B cell (primary cell): ENCODE results near the gene SELENOF. TPM values are rescaled to one million over a fixed set of nuclear protein-coding genes. Genes with fewer than 3 reads are reported as not detected.

Experiments used
- ATAC-seq: fragments of 200-7000 bp; cut with Tn5 transposase; one replicate; pipeline ENCODE4 v1.10.0; 2021; ENCODE audit warnings: low read depth, mild to moderate bottlenecking, moderate number of reproducible peaks, moderate library complexity
- CTCF ChIA-PET: fragments of 350-600 bp; sonication (Branson Sonifier 250); formaldehyde crosslinking; loops from one replicate; lab custom pipeline; 2021; ENCODE audit warnings: antibody characterized with exemption, inconsistent platforms; lab: Charles Lee
- POLR2A ChIA-PET: fragments of 350-600 bp; sonication (Branson Sonifier 250); formaldehyde crosslinking; loops from one replicate; lab custom pipeline; 2021; ENCODE audit warnings: antibody characterized with exemption; lab: Charles Lee
- DNase-seq: peaks from one replicate; pipeline ENCODE4 v3.0.0; 2013
- H2AFZ ChIP-seq: 2 replicates; pipeline ENCODE4 v1.6.1; 2012; ENCODE audit warnings: mild to moderate bottlenecking, low read depth, low read length; ENCODE audit not compliant: insufficient read depth, poor library complexity, severe bottlenecking
- H3K27ac ChIP-seq, 2 donors: 1 replicate in 1 of 2; 2 replicates in 1 of 2; pipeline ENCODE4 v1.5.1; 2012 to 2013; ENCODE audit warnings: low read length in 2 of 2, mild to moderate bottlenecking in 2 of 2, moderate library complexity in 1 of 2
- H3K27me3 ChIP-seq, 4 experiments: fragments of 200-600 bp in 1 of 4; sonication (generic) in 1 of 4; replicated peaks in 1 of 4; 1 replicate in 2 of 4; 2 replicates in 2 of 4; pipeline versions ENCODE4 v1.6.1 to v1.7.0; 2013 to 2016; ENCODE audit warnings: low read length in 3 of 4, mild to moderate bottlenecking in 2 of 4, mixed read lengths in 1 of 4, moderate library complexity in 1 of 4; ENCODE audit not compliant: insufficient read depth in 4 of 4, control insufficient read depth in 3 of 4; ENCODE audit errors: control extremely low read depth in 1 of 4
- H3K36me3 ChIP-seq, 2 experiments: replicated peaks in 1 of 2; 1 replicate in 1 of 2; 2 replicates in 1 of 2; pipeline versions ENCODE4 v1.6.1 to v1.7.1; 2013; ENCODE audit warnings: low read length in 1 of 2; ENCODE audit not compliant: insufficient read depth in 2 of 2, control insufficient read depth in 1 of 2; ENCODE audit errors: control extremely low read depth in 1 of 2, extremely low read depth in 1 of 2
- H3K4me1 ChIP-seq, 2 donors: fragments of 200-600 bp in 1 of 2; sonication (generic) in 1 of 2; 1 replicate in 1 of 2; 2 replicates in 1 of 2; pipeline versions ENCODE4 v1.5.1 to v1.6.1; 2013 to 2017; ENCODE audit warnings: low read length in 2 of 2; ENCODE audit not compliant: control insufficient read depth in 2 of 2, insufficient read depth in 2 of 2
- H3K4me2 ChIP-seq: replicated peaks from 2 replicates; pipeline ENCODE3; 2012; ENCODE audit warnings: mild to moderate bottlenecking, low read depth, low read length; ENCODE audit not compliant: poor library complexity, severe bottlenecking
- H3K4me3 ChIP-seq, 5 experiments: fragments of 200-600 bp in 1 of 5; sonication (generic) in 1 of 5; 1 replicate in 3 of 5; 2 replicates in 2 of 5; pipeline versions ENCODE4 v1.5.1 to v1.7.0; 2011 to 2016; ENCODE audit warnings: low read length in 4 of 5, mild to moderate bottlenecking in 4 of 5, low read depth in 2 of 5, control low read depth in 1 of 5, moderate library complexity in 1 of 5; ENCODE audit not compliant: insufficient read depth in 1 of 5; ENCODE audit errors: control extremely low read depth in 1 of 5, extremely low read depth in 1 of 5
- H3K79me2 ChIP-seq: fragments of 200-600 bp; sonication (generic); one replicate; pipeline ENCODE4 v1.6.0; 2016; ENCODE audit warnings: low read length; ENCODE audit not compliant: control insufficient read depth, insufficient read depth
- H3K9ac ChIP-seq: fragments of 200-600 bp; sonication (generic); 2 replicates; pipeline ENCODE4 v1.6.1; 2017; ENCODE audit warnings: mild to moderate bottlenecking, low read length, moderate library complexity
- H3K9me3 ChIP-seq, 3 donors: one replicate each; pipeline versions ENCODE4 v1.6.1 to v1.7.1; 2013; ENCODE audit warnings: low read length in 2 of 3; ENCODE audit not compliant: control insufficient read depth in 2 of 3, insufficient read depth in 1 of 3; ENCODE audit errors: control extremely low read depth in 1 of 3
- H4K20me1 ChIP-seq: 2 replicates; pipeline ENCODE4 v1.6.0; 2012; ENCODE audit warnings: mild to moderate bottlenecking, low read length; ENCODE audit not compliant: insufficient read depth, control insufficient read depth, poor library complexity, severe bottlenecking
- H3K27ac Mint-ChIP-seq: one replicate; pipeline ENCODE4 v1.8.0; 2021; ENCODE audit warnings: mixed read lengths
- H3K27me3 Mint-ChIP-seq: one replicate; pipeline ENCODE4 v1.8.0; 2021; ENCODE audit warnings: mixed read lengths
- H3K4me1 Mint-ChIP-seq: one replicate; pipeline ENCODE4 v1.8.0; 2021; ENCODE audit warnings: mixed read lengths
- H3K4me3 Mint-ChIP-seq: one replicate; pipeline ENCODE4 v1.8.0; 2021; ENCODE audit warnings: mixed read lengths
- H3K9me3 Mint-ChIP-seq: one replicate; pipeline ENCODE4 v1.8.0; 2022; ENCODE audit warnings: mixed read lengths; ENCODE audit not compliant: insufficient read depth
- EZH2 ChIP-seq: IDR thresholded peaks from 2 replicates; pipeline ENCODE4 v1.6.1; 2012; ENCODE audit warnings: borderline replicate concordance, low read depth, mild to moderate bottlenecking, moderate library complexity, low read length; ENCODE audit not compliant: insufficient read depth, poor library complexity, severe bottlenecking
- WGBS: methylation state at CpG from one replicate; pipeline ENCODE4 v1.1.5; 2013; ENCODE audit warnings: missing lambda C conversion rate; ENCODE audit not compliant: insufficient coverage; 5-methylcytosine and 5-hydroxymethylcytosine counted together
- intact Hi-C: fragments of 100-400 bp; cut with micrococcal nuclease; formaldehyde crosslinking; loops from one replicate; pipeline ENCODE4 v1.10.0; 2022
- polyA plus RNA-seq: library from polyadenylated mRNA; depleted of rRNA; stranded (reverse); fragments of >200 nt; gene quantifications from 2 replicates; pipeline ENCODE4 v1.2.3, GENCODE V29; 2012
- total RNA-seq, 2 donors: library from RNA; stranded (reverse); fragments of 120-200 nt in 1 of 2; gene quantifications; 1 replicate in 1 of 2; 2 replicates in 1 of 2; pipeline versions ENCODE4 v1.2.3 to v1.2.4, GENCODE V29; 2013 to 2022
- TF ChIP-seq, protein P1 (sequence below): fragments of 200-600 bp; IDR thresholded peaks from one replicate; pipeline ENCODE4 v1.8.0; 2022; ENCODE audit warnings: antibody characterized with exemption, mild to moderate bottlenecking

The SELENOF gene
- total and polyA plus RNA-seq, 2 donors (not counting 1 experiment from before 2014, with no cell fraction given): 113 to 185 TPM

DNA sequence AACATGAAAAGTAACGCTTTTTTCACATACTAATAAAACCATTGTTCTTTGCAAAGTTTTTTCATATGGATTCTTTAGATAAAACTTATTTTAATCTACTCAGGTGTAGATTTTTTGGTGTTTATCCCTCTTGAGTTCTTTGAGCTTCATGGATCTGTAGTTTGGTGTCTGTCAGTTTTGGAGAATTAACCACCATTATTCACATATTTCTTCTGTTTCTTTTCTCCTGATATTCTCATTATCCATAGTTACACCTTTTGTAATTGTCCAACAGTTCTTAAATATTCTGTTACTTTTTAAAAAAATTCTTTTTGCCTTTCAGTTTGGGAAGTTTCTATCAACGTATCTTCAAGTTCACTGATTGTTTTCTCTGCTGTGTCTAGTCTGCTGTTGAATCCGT, 19.1 kb upstream of the SELENOF start:
- ChIA-PET POLR2A (no interaction called here), CTCF (no interaction called here)
- ATAC-seq (no peak), DNase-seq (no peak)
- no peak overlapping the region for H3K4me3 ChIP-seq
- Mint-ChIP-seq H3K4me1 (peaks cover 22% of the 10 kb centered on the region), H3K27ac (no peak overlapping the region), H3K9me3 (no peaks in the 10 kb centered on the region), H3K27me3 (no peaks in the 10 kb centered on the region), H3K4me3 (no peak overlapping the region)
- H4K20me1 ChIP-seq: no peaks in the 10 kb centered on the region
- no peaks in the 10 kb centered on the region for H3K27me3 ChIP-seq
- no peaks in the 10 kb centered on the region for H3K36me3 ChIP-seq
- intact Hi-C loops: no loop called here
- no peak overlapping the region for H2AFZ ChIP-seq
- H3K9ac ChIP-seq: no peak overlapping the region
- no peaks in the 10 kb centered on the region for H3K4me1 ChIP-seq
- TF ChIP-seq, protein P1, sequence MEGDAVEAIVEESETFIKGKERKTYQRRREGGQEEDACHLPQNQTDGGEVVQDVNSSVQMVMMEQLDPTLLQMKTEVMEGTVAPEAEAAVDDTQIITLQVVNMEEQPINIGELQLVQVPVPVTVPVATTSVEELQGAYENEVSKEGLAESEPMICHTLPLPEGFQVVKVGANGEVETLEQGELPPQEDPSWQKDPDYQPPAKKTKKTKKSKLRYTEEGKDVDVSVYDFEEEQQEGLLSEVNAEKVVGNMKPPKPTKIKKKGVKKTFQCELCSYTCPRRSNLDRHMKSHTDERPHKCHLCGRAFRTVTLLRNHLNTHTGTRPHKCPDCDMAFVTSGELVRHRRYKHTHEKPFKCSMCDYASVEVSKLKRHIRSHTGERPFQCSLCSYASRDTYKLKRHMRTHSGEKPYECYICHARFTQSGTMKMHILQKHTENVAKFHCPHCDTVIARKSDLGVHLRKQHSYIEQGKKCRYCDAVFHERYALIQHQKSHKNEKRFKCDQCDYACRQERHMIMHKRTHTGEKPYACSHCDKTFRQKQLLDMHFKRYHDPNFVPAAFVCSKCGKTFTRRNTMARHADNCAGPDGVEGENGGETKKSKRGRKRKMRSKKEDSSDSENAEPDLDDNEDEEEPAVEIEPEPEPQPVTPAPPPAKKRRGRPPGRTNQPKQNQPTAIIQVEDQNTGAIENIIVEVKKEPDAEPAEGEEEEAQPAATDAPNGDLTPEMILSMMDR: no peak
- TF ChIP-seq EZH2: no peak
- no peaks in the 10 kb centered on the region for H3K9me3 ChIP-seq
- H3K4me2 ChIP-seq: no peak overlapping the region
- no peak overlapping the region for H3K27ac ChIP-seq
- H3K79me2 ChIP-seq: peaks cover 75% of the 10 kb centered on the region
- WGBS: 100% methylated on average over 1 of the region's 3 CpGs

- intact Hi-C loops: no loop called here
- H3K27ac Mint-ChIP-seq: no peak overlapping the region
Observed at GRCh38 chr1:86928819-86929218, 14.9 kb upstream of the SELENOF start.

More at GRCh38 chr1:86928819-86929218, 14.9 kb upstream of the SELENOF start:
- ChIA-PET POLR2A (no interaction called here), CTCF (no interaction called here)
- Histone ChIP-seq H3K4me3 (no peak overlapping the region), H3K9ac (no peak overlapping the region), H3K4me1 (peaks cover 3 to 10% of the 10 kb centered on the region in 2 donors), H3K4me2 (no peak overlapping the region), H2AFZ (no peak overlapping the region), H3K36me3 (no peaks in the 10 kb centered on the region), H4K20me1 (peaks cover 7% of the 10 kb centered on the region), H3K27ac (no peak overlapping the region), H3K79me2 (peaks cover 76% of the 10 kb centered on the region), H3K27me3 (no peaks in the 10 kb centered on the region), H3K9me3 (peaks cover 1 to 18% (median 9%) of the 10 kb centered on the region in 3 donors)
- ATAC-seq (no peak), DNase-seq (no peak)
- H3K4me1 Mint-ChIP-seq: peaks cover 33% of the 10 kb centered on the region
- H3K9me3 Mint-ChIP-seq: peaks cover 7% of the 10 kb centered on the region
- no peaks in the 10 kb centered on the region for H3K27me3 Mint-ChIP-seq
- no peak for TF ChIP-seq EZH2
- TF ChIP-seq, protein P1: no peak
- no CpG with 5 or more reads among the region's 1 CpG for WGBS
- H3K4me3 Mint-ChIP-seq: no peak overlapping the region
